ENCODE results near the gene RPRML. TPM values are rescaled to one million over a fixed set of nuclear protein-coding genes. Genes with fewer than 3 reads are reported as not detected.

RPRML gene
- total and polyA plus RNA-seq, 8 donors, result not detected

- no peak for TF ChIP-seq CTCF (IDR thresholded peaks at IDR 0.05)
- H3K36me3 ChIP-seq, result no peaks in the 10 kb centered on the region
- peaks cover 36 to 62% of the 10 kb centered on the region in 2 donors for H3K27me3 ChIP-seq
- no peaks in the 10 kb centered on the region for H3K9me3 ChIP-seq
- DNase-seq (no peak), ATAC-seq (no peak)
- no peak overlapping the region for H3K4me3 ChIP-seq
- H3K4me1 ChIP-seq, result peaks cover 12 to 15% of the 10 kb centered on the region in 2 donors
- intact Hi-C loops (cut with DNase I), result no loop called here
- no peak overlapping the region for H3K27ac ChIP-seq
Measured at GRCh38 chr17:46976626-46977270, 2.3 kb downstream of the RPRML start.

GRCh38 chr17:46975287-46975686, 3.8 kb downstream of the RPRML start:
- Histone ChIP-seq H3K27me3 (peaks cover 36 to 48% of the 10 kb centered on the region in 2 donors), H3K9me3 (no peaks in the 10 kb centered on the region), H3K4me3 (no peak overlapping the region), H3K4me1 (peaks cover 12 to 15% of the 10 kb centered on the region in 2 donors), H3K27ac (no peak overlapping the region), H3K36me3 (no peaks in the 10 kb centered on the region)
- TF ChIP-seq CTCF (IDR thresholded peaks at IDR 0.05), result no peak
- no peak for ATAC-seq
- DNase-seq, result no peak
- intact Hi-C loops (cut with DNase I), result no loop called here

- H3K9me3 ChIP-seq, result no peaks in the 10 kb centered on the region
- no peak overlapping the region for H3K4me3 ChIP-seq
- no peak for TF ChIP-seq CTCF (IDR thresholded peaks at IDR 0.05)
- intact Hi-C loops (cut with DNase I), result no loop called here
- peaks cover 27 to 36% of the 10 kb centered on the region in 2 donors for H3K27me3 ChIP-seq
- H3K27ac ChIP-seq, result no peak overlapping the region
- ATAC-seq, result no peak
- H3K4me1 ChIP-seq, result peaks cover 10% of the 10 kb centered on the region in 2 donors
- DNase-seq, result no peak
- no peaks in the 10 kb centered on the region for H3K36me3 ChIP-seq
Measured at GRCh38 chr17:46974086-46974485, 5.0 kb downstream of the RPRML start.

GRCh38 chr17:46972346-46972745, 6.7 kb downstream of the RPRML start:
- no peak for ATAC-seq
- peaks cover 10 to 18% of the 10 kb centered on the region in 2 donors for H3K27me3 ChIP-seq
- TF ChIP-seq CTCF (IDR thresholded peaks at IDR 0.05), result no peak
- no peak for DNase-seq
- no peaks in the 10 kb centered on the region for H3K36me3 ChIP-seq
- no peaks in the 10 kb centered on the region for H3K9me3 ChIP-seq
- no peak overlapping the region for H3K27ac ChIP-seq
- H3K4me3 ChIP-seq, result no peak overlapping the region
- H3K4me1 ChIP-seq, result no peaks in the 10 kb centered on the region
- intact Hi-C loops (cut with DNase I), result no loop called here

- intact Hi-C loops (cut with DNase I), result no loop called here
- H3K27me3 ChIP-seq, result peaks cover 5 to 12% of the 10 kb centered on the region in 2 donors
- H3K4me3 ChIP-seq, result no peak overlapping the region
- ATAC-seq (no peak), DNase-seq (no peak)
- no peaks in the 10 kb centered on the region for H3K9me3 ChIP-seq
- H3K36me3 ChIP-seq, result no peaks in the 10 kb centered on the region
- H3K4me1 ChIP-seq, result no peaks in the 10 kb centered on the region
- H3K27ac ChIP-seq, result no peak overlapping the region
- TF ChIP-seq CTCF (IDR thresholded peaks at IDR 0.05), result no peak
Measured at GRCh38 chr17:46971647-46972300, 7.3 kb downstream of the RPRML start.

All from left lung (tissue), 10 donors.